OCI-LY1 (cell line): Measurements from ENCODE around the gene OR4D10.

ENCODE experiments used
- H2AFZ ChIP-seq: fragments of 200-600 bp; sonication (generic), shearing (Covaris generic); 2 replicates; pipeline ENCODE4 v1.6.0; 2014; ENCODE audit warnings: antibody characterized with exemption, mild to moderate bottlenecking, low read length
- H3F3A ChIP-seq: fragments of 200-600 bp; sonication (generic), shearing (Covaris generic); 2 replicates; pipeline ENCODE4 v1.6.0; 2014; ENCODE audit warnings: mild to moderate bottlenecking, antibody characterized with exemption, low read length, moderate library complexity; ENCODE audit not compliant: insufficient read depth
- H3K27ac ChIP-seq: fragments of 200-600 bp; sonication (generic); 2 replicates; pipeline ENCODE4 v1.5.1; 2014; ENCODE audit warnings: low read length, mixed run types, mild to moderate bottlenecking, low read depth; ENCODE audit not compliant: poor library complexity, severe bottlenecking
- H3K27me3 ChIP-seq: fragments of 200-600 bp; sonication (generic); 2 replicates; pipeline ENCODE4 v1.6.0; 2014; ENCODE audit warnings: antibody characterized with exemption, mild to moderate bottlenecking, low read length, moderate library complexity; ENCODE audit not compliant: insufficient read depth
- H3K36me3 ChIP-seq: fragments of 200-600 bp; sonication (generic); 2 replicates; pipeline ENCODE4 v1.6.1; 2014; ENCODE audit warnings: mild to moderate bottlenecking, antibody characterized with exemption, low read length, moderate library complexity, mixed read lengths; ENCODE audit not compliant: insufficient read depth
- H3K4me1 ChIP-seq: fragments of 200-600 bp; sonication (generic); 2 replicates; pipeline ENCODE4 v1.5.1; 2014; ENCODE audit warnings: mild to moderate bottlenecking, low read length, moderate library complexity; ENCODE audit not compliant: insufficient read depth, severe bottlenecking
- H3K4me2 ChIP-seq: fragments of 200-600 bp; sonication (generic), shearing (Covaris generic); 2 replicates; pipeline ENCODE4 v1.6.1; 2014; ENCODE audit warnings: low read length
- H3K4me3 ChIP-seq: fragments of 200-600 bp; sonication (generic); 2 replicates; pipeline ENCODE4 v1.5.1; 2014; ENCODE audit warnings: low read length, low read depth, mild to moderate bottlenecking, mixed read lengths; ENCODE audit not compliant: poor library complexity, severe bottlenecking
- H3K79me2 ChIP-seq: fragments of 200-600 bp; shearing (Covaris generic); 2 replicates; pipeline ENCODE4 v1.6.1; 2016; ENCODE audit warnings: mixed run types, low read length, mixed read lengths; ENCODE audit not compliant: insufficient read depth
- H3K9ac ChIP-seq: fragments of 200-600 bp; sonication (generic), shearing (Covaris generic); 2 replicates; pipeline ENCODE4 v1.6.1; 2014; ENCODE audit warnings: mild to moderate bottlenecking, low read length, mixed read lengths
- H3K9me2 ChIP-seq: fragments of 200-600 bp; sonication (generic), shearing (Covaris generic); 2 replicates; pipeline ENCODE4 v1.6.1; 2014; ENCODE audit warnings: low read depth, mild to moderate bottlenecking, low read length, mixed read lengths
- H3K9me3 ChIP-seq: fragments of 200-600 bp; shearing (Covaris generic); 2 replicates; pipeline ENCODE4 v1.6.1; 2014; ENCODE audit warnings: low read length, mixed read lengths
- H4K20me1 ChIP-seq: fragments of 200-600 bp; sonication (generic), shearing (Covaris generic); 2 replicates; pipeline ENCODE4 v1.6.0; 2016; ENCODE audit warnings: mild to moderate bottlenecking, low read length; ENCODE audit not compliant: insufficient read depth
- CTCF ChIP-seq: fragments of 200-600 bp; sonication (generic), shearing (Covaris generic); IDR thresholded peaks from 2 replicates; pipeline ENCODE4 v1.5.1; 2017; ENCODE audit warnings: mild to moderate bottlenecking, antibody characterized with exemption, low read length, moderate library complexity, mixed read lengths
- EZH2 ChIP-seq: fragments of 200-600 bp; sonication (generic), shearing (Covaris generic); IDR thresholded peaks from 2 replicates; pipeline ENCODE4 v1.8.0; 2017; ENCODE audit warnings: borderline replicate concordance, mixed run types, mild to moderate bottlenecking, antibody characterized with exemption, low read length, moderate library complexity, mixed read lengths

The OR4D10 gene

GRCh38 chr11:59456661-59457060 is 16.5 kb upstream of the OR4D10 start, which contains the start of gene OR4D6:
Gene OR4D6 (plus strand): TSS chr11:59456961. CDS start chr11:59456961, 0 bp downstream.
- no peaks in the 10 kb centered on the region for H3K9me3 ChIP-seq
- H3K9ac ChIP-seq, result no peak within 1 kb of the TSS
- no peaks in the 10 kb centered on the region for H3K27me3 ChIP-seq
- no peaks in the 10 kb centered on the region for H3F3A ChIP-seq
- no peaks in the 10 kb centered on the region for H3K36me3 ChIP-seq
- H3K79me2 ChIP-seq, result no peaks in the 10 kb centered on the region
- no peak within 1 kb of the TSS for H3K4me3 ChIP-seq
- no peaks in the 10 kb centered on the region for H4K20me1 ChIP-seq
- no peak within 1 kb of the TSS for H3K27ac ChIP-seq
- no peaks in the 10 kb centered on the region for H3K9me2 ChIP-seq
- no peaks in the 10 kb centered on the region for H3K4me1 ChIP-seq
- H3K4me2 ChIP-seq, result no peak within 1 kb of the TSS
- TF ChIP-seq EZH2, result no peak
- no peak for TF ChIP-seq CTCF
- H2AFZ ChIP-seq, result no peak within 1 kb of the TSS

- H3K4me3 ChIP-seq, result no peak overlapping the region
- H3K9me2 ChIP-seq, result no peaks in the 10 kb centered on the region
- H2AFZ ChIP-seq, result no peak overlapping the region
- no peaks in the 10 kb centered on the region for H4K20me1 ChIP-seq
- H3K9me3 ChIP-seq, result no peaks in the 10 kb centered on the region
- no peak for TF ChIP-seq EZH2
- H3F3A ChIP-seq, result no peaks in the 10 kb centered on the region
- no peak overlapping the region for H3K4me2 ChIP-seq
- H3K27ac ChIP-seq, result no peak overlapping the region
- H3K27me3 ChIP-seq, result no peaks in the 10 kb centered on the region
- H3K4me1 ChIP-seq, result no peaks in the 10 kb centered on the region
- no peaks in the 10 kb centered on the region for H3K36me3 ChIP-seq
- H3K9ac ChIP-seq, result no peak overlapping the region
- H3K79me2 ChIP-seq, result no peaks in the 10 kb centered on the region
Measured at GRCh38 chr11:59459916-59460315, 13.2 kb upstream of the OR4D10 start.

- Histone ChIP-seq H3K4me2 (no peak overlapping the region), H3K9me3 (no peaks in the 10 kb centered on the region), H3K9ac (no peak overlapping the region), H3K79me2 (no peaks in the 10 kb centered on the region), H3K9me2 (no peaks in the 10 kb centered on the region), H3K36me3 (no peaks in the 10 kb centered on the region), H3K4me1 (no peaks in the 10 kb centered on the region), H4K20me1 (no peaks in the 10 kb centered on the region), H2AFZ (no peak overlapping the region), H3F3A (no peaks in the 10 kb centered on the region), H3K27ac (no peak overlapping the region), H3K27me3 (no peaks in the 10 kb centered on the region), H3K4me3 (no peak overlapping the region)
- TF ChIP-seq EZH2 (no peak), CTCF (no peak)
Measured at GRCh38 chr11:59463190-59463641, 9.9 kb upstream of the OR4D10 start.

- H3K9ac ChIP-seq, result no peak overlapping the region
- no peaks in the 10 kb centered on the region for H3K9me2 ChIP-seq
- H3K27me3 ChIP-seq, result no peaks in the 10 kb centered on the region
- no peaks in the 10 kb centered on the region for H4K20me1 ChIP-seq
- no peaks in the 10 kb centered on the region for H3K4me1 ChIP-seq
- H3K36me3 ChIP-seq, result no peaks in the 10 kb centered on the region
- no peak overlapping the region for H3K4me3 ChIP-seq
- no peak overlapping the region for H2AFZ ChIP-seq
- no peak overlapping the region for H3K4me2 ChIP-seq
- TF ChIP-seq EZH2 (no peak), CTCF (no peak)
- no peaks in the 10 kb centered on the region for H3K79me2 ChIP-seq
- no peak overlapping the region for H3K27ac ChIP-seq
- no peaks in the 10 kb centered on the region for H3K9me3 ChIP-seq
- no peaks in the 10 kb centered on the region for H3F3A ChIP-seq
Measured at GRCh38 chr11:59475176-59475575, 2.1 kb downstream of the OR4D10 start.
